ENCODE measurements around the gene SMARCB1.

DNA sequence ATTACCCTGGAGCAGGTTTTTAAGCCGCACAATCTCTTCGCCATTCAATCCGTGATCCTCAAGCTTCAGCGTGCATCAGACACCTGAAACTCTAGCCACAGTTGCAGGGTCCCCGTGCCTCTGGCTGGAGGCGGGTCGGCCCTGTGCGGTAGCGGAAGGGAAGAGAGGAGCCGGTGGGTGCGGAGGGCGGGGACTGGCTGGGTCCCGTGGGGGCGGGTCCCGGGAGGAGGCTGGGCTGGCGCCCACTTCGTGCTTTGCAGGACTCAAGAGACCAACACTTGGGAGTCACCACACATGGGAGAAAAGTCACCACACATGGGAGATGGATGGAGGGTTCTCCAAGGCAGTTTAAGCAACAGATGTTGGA is 23.2 kb upstream of the SMARCB1 start:
- no peak for TF ChIP-seq GABPA (IDR thresholded peaks at IDR 0.05; ENCODE audit: low read depth)
- TF ChIP-seq CTCF (IDR thresholded peaks at IDR 0.05) = no peak

Data from SK-N-SH (cell line).